Globus pallidus (tissue), 1 donor: ENCODE data around the gene VRK1.
"Not testable (repeated sequence)": the region's sequence is repeated elsewhere in the genome, so short reads cannot be mapped to it uniquely, and the experiment has no call there.

Experiments
- DNase-seq: peaks from one replicate; pipeline ENCODE4 v3.0.0-alpha.2; 2015; ENCODE audit warnings: low spot score

VRK1 gene, protein sequence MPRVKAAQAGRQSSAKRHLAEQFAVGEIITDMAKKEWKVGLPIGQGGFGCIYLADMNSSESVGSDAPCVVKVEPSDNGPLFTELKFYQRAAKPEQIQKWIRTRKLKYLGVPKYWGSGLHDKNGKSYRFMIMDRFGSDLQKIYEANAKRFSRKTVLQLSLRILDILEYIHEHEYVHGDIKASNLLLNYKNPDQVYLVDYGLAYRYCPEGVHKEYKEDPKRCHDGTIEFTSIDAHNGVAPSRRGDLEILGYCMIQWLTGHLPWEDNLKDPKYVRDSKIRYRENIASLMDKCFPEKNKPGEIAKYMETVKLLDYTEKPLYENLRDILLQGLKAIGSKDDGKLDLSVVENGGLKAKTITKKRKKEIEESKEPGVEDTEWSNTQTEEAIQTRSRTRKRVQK

DNA sequence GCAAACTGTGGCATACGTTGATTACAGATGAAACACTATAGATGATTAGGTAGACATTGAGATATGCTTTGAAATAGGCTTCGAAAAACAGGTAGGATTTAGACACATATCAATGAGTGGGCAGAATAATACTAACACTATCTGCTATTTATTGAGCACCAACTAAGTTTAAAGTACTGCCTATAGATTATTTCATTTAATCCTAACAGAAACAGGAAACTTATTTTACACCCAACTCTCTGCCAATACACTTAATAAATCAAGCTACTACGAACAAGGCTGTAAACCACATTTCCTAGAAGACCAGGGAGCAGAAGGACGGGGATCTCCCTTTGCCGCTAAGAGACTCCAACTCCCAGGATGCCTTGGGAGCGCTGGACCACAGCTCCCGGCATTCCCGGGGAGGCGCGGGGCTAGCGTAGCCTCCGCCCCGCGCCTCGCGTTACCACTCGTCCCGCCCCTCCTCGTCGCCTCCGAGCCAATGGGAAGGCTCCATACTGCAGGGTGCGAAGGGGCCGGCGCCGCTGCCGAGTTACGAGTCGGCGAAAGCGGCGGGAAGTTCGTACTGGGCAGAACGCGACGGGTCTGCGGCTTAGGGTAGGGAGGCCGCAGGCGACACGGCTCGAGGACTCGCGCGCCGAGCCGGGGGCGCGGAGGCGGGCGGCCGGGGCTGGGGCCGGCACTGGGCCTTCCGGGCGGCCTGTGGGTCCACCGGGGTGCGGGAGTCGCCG lies at the start of gene VRK1:
TSS of gene VRK1 (plus strand) at position 532 of the 731 bp plus-strand sequence. CDS start 36,090 bp downstream, outside the sequence.
- peak; percentile 95 for DNase-seq

DNA sequence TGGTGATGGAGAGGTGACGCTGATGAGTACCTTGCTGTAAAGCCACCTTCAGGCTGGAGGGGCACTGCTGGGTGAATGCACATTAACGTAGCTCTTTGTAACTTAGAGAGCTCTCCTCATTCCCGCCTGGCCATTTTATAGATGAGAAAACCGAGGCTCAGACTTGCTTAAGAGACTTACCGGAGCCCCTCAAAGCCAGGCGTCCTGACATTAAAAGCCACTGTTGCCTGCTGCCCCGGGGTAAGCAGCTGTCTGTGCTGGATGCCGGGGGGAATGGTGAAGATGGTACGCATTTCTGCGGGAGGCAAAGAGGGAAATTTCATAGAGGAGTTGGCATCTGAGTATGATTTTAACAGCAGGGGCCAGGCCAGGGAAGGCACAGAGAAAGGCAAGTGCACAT lies 49.6 kb upstream of the VRK1 start:
- DNase-seq, result no peak

DNA sequence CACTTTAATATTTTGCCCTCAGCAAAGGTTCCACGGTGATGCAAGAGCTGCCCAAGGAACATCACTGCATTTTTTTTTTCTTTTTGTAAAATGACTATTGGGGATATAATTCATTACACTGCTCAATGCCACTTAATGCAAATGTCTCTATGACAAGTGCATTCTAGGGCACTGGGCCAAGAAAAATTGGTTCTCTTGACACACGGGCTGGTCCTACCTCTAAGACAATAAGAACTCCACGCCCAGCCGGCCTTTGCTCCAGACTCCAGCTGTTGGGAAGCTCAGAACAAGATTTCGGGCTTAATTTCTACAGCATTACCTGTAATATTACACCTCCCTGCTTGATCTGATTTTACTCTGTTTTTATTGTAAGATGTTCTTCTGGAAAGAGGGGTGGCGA lies 48.8 kb upstream of the VRK1 start:
- DNase-seq, result no peak

DNA sequence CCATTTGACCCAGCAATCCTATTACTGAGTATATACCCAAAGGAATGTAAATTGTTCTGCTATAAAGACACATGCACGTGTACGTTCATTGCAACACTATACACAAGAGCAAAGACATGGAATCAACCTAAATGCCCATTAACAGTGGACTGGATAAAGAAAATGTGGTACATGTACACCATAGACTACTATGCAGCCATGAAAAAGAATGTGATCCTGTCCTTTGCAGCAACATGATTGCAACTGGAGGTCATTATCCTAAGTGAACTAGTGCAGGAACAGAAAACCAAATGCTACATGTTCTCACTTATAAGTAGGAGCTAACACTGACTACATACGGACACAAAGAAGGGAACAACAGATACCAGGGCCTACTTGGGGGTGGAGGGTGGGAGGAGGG lies 45.7 kb upstream of the VRK1 start:
- DNase-seq, result no peak

DNA sequence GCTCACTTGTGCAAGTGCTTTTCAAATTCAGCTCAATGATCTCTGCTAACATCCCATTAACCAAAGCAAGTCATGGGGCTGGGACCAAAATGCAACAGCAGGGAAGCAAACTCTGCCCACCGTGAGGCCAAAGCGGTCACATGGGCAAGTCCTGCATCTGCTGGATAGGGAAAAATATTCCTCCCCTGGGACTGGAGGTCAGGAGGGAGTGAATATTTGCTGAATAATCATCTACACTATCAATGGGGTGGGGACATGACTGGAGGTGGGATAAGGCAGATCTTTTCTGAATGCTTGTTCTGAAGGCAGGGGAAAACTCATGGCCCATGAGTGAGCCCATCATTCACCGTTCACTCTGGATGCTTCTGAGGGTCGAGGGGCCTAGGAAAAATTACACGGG lies 45.1 kb upstream of the VRK1 start:
- no peak for DNase-seq

DNA sequence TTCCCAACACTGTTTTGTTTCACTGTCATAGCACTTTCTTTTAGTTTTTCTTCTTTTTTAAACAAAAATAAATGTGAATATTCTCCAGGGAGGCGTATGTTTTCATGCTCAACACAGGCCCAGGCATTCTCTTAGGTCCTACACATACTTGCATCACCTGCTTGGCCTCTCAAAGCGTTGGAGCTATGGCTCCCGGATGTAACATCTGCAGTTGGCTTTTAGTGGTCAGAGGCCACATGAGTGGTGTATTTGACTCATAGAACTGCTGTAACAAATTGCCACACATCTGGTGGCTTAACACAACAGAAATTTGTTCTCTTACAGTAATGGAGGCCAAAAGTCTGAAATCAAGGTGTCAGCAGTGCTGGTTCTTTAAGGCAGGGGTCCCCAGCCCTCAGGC lies 44.6 kb upstream of the VRK1 start:
- no peak for DNase-seq

DNA sequence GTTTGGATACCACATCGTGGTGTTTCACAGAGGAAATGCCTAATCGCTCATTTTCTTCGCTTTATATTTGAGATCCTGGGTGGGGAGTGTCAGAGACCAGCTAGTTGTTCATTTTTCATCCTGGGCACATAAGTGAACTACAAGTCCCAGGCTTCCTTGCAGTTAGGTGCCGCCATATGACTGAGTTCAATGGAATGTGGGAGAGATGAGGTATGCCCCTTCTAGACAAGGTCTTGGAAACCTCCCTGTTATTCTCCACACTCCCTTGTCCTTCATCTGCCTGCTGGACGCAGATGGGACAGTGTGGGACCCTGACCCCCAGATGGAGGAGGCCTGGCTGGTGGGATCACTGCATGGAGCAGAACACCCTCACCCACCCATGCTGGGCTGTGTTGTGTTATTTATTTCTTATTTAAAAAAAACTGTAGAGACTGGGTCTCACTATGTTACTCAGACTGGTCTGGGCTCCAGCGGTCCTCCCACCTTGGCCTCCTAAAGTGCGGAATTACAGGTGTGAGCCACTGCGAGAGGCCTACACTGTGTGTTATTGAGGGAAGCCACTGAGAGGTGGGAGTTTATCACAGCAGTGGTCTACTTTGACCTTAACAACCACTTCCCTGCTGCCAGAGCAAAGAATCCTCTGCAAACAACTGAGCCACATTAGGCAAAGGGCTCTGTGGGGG lies 42.9 kb upstream of the VRK1 start:
- no peak for DNase-seq

DNA sequence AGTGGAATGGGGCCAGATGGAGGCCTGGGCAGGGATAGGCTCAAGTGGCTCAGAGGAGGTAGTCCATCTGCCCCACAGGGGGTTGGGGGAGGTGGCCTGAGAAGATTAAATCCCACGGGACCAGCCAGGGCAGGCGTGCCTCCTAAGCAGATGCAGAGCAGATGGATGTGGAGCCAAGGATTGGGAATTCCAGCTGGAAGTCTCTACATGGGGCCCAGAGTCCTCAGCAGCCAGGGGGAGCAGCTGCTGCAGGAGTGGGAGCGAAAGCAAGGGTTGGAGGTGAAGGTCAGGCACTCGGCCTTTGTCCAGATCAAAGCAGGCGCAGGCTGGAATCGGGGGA lies 42.4 kb upstream of the VRK1 start:
- peak; percentile 24 for DNase-seq

DNA sequence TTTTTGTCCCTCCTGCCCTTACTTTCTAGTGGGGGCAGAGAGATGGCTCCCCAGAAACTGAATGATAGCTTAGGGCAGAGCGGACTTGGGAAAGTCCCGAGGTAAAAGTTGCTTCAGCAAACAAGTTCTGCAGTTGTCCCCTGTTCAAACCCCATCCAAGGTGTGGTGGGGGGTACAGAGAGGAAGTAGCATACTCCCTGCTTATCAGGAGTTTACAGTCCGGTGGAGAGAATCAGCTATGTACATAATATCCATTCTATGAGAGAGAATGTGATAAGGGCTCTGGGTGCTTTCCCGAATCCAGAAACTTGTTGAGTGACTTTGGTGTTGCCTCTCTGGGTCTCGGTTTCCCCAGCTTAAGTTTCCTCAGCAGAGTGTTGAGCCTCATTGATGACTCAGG lies 40.4 kb upstream of the VRK1 start:
- DNase-seq, result no peak

DNA sequence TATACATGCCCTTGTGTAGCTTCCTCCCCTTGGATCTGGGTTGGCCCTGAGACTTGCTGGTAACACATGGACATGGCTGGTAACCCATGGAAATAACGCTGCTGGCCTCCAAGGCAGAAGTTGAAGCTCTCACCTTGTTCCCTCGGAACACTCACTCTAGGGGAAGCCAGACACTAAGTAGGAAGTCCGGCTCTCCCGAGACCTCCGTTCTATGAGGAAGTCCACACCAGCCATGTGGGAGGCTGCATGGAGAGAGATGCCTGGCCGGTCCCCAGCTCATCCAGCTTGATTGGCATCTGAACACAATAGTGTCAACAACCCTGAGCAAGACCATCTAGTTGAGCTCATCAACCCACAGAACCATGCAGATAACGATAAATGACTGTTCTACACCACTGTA lies 39.7 kb upstream of the VRK1 start:
- DNase-seq, result no peak

DNA sequence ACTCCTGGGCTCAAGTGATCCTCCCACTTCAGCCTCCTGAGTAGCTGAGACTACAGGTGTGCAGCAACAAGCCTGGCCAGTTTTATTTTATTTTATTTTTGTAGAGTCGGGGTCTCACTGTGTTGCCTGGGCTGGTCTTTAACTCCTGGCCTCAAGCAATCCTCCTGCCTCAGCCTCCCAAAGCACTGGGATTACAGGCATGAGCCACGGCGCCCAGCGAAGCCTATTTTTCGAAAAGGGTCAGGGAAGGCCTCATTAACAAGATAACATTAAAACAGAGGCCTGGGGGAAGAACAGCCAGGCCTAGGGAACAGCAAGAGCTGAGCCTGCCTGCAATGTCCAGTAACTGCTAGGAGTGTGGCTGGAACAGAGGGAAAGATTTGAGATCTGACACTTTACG lies 36.1 kb upstream of the VRK1 start:
- DNase-seq, result no peak

DNA sequence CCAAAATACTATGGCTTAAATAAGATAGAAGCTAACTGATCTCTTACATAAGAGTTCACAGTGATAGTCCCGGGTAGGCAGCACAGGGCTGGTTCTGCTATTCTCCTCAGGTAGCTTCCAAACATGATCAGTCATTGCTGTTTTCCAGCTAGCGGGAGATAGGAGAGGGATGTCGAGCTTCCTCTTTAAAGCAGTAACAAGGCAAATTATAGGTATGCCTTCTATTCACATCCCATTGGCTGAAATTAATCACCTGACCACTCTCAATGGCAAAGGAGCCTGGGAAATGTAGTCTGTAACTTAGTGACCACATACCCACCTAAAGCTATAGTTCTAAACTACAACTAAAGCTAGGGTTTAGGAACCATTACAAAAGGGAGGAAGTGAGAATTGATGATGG lies 34.5 kb upstream of the VRK1 start:
- DNase-seq, result peak; percentile 59

DNA sequence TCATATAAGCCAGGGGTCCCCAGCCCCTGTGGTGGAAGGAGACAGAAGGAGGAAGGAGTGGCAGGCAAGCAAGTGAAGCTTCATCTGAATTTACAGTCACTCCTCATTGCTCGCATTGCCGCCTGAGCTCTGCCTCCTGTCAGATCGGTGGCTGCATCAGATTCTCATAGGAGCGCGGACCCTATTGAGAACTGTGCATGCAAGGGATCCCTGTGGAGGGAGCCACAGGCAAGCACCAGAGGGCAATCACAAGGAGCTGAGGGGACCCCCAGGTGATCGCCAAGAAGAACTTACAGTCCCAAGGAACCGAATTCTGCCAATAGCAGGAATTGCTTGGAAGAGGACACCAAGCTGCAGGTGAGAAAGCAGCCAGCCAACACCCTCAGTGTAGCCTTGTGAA lies 33.2 kb upstream of the VRK1 start:
- DNase-seq, result no peak

DNA sequence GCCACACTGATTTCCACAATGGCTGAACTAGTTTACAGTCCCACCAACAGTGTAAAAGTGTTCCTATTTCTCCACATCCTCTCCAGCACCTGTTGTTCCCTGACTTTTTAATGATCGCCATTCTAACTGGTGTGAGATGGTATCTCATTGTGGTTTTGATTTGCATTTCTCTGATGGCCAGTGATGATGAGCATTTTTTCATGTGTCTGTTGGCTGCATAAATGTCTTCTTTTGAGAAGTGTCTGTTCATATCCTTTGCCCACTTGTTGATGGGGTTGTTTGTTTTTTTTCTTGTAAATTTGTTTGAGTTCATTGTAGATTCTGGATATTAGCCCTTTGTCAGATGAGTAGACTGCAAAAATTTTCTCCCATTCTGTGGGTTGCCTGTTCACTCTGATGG lies 32.0 kb upstream of the VRK1 start:
- not testable (repeated sequence) for DNase-seq

DNA sequence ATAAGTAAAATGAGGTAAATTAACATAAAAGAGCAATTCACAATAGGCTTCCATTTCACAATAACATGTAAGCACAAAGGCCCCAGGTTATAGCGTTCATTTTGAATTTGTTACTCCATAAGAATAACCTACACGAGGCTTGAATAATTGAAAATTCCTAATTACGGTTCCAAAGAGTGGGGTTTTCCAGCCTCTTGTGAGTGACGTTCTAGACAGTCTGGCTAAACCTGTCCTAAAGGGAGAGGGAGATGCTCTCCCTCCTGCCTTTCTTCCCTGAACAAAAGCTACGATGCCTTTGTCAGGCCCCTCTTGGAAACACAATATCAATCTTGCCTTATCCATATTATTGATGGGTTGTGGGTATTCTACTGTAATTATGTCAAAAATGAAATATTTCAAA lies 24.3 kb upstream of the VRK1 start:
- DNase-seq, result no peak

DNA sequence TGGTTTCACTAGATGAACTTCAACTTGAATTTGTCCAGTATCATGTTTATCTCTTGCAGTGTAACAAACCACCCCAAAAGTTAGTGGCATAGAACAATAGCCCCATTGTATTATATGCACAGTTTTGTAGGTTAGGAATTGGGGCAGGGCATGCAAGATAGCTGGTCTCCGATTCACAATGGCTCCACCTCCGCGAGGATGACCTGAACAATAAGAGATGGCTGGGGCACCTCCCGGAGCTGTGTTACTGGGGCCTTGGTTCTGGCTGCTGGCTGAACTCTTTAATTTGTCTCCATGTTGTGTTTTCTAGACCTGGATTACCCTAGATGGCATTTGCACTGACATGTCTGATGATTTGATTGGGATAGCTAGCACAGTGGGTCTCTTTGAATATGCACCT lies 20.4 kb upstream of the VRK1 start:
- DNase-seq, result no peak

DNA sequence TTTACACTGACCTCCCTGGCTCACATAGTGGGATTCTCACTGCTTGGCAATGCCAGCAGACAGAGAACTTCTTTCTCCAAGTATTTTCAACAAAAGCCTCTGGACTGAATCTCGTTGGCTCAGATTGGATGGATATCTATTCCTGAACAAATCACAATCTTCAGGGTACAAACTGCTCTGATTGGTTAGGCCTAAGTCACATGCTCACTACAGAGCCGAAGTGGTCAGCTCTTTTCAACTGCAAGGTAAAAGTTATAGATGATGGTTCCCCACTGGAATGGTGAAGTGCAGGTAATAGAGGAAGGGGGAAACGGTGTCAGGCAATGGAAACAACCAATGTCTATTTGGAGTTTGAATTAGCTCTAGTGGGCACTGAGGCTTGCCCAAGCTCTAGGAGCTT lies 16.7 kb upstream of the VRK1 start:
- DNase-seq, result no peak

DNA sequence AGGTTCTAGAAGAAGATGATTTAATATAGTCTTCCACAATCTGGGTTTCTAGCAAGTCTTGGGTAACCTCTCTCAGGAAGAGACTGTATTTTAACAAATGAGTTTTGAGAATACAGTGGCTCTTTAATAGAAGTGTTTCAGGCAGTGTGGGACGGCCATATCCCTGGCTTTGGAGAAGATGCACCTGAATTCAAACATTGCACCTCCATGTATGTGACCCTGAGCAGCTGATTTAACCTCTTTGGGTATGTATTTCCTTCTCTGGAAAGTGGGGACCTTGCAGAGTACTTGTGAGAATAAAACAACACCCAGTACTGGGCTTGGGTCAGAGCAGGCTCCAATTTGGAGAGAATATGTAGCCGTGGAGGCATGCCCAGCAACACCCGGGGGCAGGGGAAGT lies 15.8 kb upstream of the VRK1 start:
- no peak for DNase-seq

DNA sequence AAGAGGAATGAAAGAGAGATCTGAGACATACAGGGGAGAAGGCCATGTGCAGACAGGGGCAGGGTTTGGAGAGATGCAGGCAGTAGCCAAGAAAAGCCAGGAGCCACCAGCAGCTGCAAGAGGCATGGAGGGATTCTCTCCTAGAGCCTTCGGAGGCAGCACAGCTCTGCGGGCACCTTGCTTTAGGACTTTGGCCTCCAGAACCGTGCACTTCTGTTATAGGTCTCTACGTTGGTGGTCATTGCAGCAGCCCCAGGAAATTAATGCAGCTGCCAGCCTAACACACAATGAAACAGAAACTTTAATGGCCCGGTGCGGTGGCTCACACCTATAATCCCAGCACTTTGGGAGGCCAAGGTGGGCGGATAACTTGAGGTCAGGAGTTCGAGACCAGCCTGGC lies 14.7 kb upstream of the VRK1 start:
- DNase-seq, result no peak

DNA sequence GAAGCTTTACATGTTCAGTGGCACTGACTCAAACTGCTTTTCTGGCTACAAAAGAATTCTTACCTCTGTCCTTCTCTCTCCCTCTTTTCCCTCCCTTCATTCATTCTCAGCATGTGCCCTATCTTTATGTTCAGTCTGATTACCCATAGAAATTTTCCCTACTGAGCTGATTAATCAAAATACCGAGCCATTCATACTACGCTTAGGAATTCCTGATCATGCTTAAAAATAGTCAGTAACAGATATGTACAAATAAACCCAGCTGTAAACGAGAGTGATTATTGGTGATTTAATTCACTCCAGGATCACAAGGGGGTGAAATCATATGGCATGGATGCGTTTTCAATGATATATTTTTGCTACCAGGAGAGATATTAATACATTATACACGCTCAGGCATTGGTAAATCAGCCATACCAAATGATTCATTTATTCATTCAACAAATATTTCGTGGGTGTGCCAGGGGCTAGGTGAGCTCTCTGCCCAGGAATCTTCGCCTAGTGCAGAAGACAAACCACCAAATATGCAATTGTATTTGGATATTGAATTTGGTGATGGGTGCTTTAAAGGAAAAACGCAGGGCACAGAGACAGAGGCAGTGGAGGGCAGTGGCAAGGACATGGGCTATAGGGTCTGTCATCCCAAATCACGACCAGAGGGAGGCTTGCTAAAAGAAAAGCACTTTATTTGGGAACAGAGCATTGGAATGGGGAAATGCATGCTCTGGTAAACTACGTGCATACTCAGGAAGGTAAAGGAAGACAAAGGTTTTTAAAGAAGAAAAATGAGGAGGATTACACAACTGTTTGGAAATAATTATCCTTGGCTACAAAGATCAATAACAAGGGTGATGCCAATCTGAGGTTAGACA lies 13.9 kb upstream of the VRK1 start:
- no peak for DNase-seq

DNA sequence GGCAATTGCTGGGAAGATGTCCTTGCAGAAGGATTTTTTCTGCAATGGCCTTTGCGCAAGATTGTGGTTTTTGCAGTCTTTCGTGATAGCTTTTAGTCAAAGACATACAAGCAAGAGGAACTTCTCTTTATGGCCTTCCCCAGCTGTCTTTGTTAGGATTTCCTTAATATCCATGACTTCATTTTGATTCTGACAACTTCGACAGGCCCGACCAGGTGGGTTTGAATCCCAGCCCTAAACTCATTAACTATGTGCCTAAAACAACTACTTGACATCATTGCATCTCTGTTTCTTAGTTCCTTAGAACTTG lies 13.3 kb upstream of the VRK1 start:
- DNase-seq, result no peak

DNA sequence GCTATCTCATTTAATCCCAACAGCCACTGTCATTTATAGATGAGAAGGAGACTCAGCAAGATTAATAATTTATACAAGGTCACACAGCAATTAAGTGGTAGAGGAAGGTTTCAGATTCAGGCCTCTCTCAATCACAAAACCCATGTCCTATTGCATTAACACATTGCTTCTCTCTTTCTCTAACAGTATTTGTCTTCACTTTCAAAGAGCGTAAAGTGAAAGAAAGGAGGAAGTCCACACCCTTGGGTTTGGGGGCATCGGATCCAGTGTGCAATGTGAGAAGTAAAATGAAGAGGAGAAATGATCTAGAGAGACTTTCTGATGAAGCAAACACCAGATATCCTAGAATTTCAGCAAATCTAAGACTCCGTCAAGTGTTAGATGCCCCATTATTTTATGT lies 7.0 kb upstream of the VRK1 start:
- no peak for DNase-seq
